WTC11 (cell line): Measurements from ENCODE around the gene RABGGTA. TPM values are rescaled to one million over a fixed set of nuclear protein-coding genes. Genes with fewer than 3 reads are reported as not detected.

Experiments
- ATAC-seq: fragments of 200-7000 bp; cut with Tn5 transposase; 2 replicates; pipeline ENCODE4 v1.10.0; 2021; ENCODE audit warnings: mild to moderate bottlenecking, moderate library complexity
- CTCF ChIA-PET: fragments of 300-600 bp; sonication (Branson Sonifier 250); formaldehyde crosslinking; loops from one replicate; lab custom pipeline; 2021; ENCODE audit warnings: antibody characterized with exemption; lab: Charles Lee
- POLR2A ChIA-PET: fragments of 350-600 bp; sonication (Branson Sonifier 250); formaldehyde crosslinking; loops from one replicate; lab custom pipeline; 2021; ENCODE audit warnings: antibody characterized with exemption; lab: Charles Lee
- DNase-seq: peaks from one replicate; pipeline ENCODE4 v3.0.0; 2021; ENCODE audit warnings: low spot score
- H3K27ac Mint-ChIP-seq: 2 replicates; pipeline ENCODE4 v1.8.0; 2021; ENCODE audit warnings: mixed read lengths
- H3K27me3 Mint-ChIP-seq: 2 replicates; pipeline ENCODE4 v1.8.0; 2021; ENCODE audit warnings: low read depth, mild to moderate bottlenecking, moderate library complexity, mixed read lengths
- H3K36me3 Mint-ChIP-seq: 2 replicates; pipeline ENCODE4 v1.8.0; 2021; ENCODE audit warnings: mixed read lengths
- H3K4me1 Mint-ChIP-seq: 2 replicates; pipeline ENCODE4 v1.8.0; 2022; ENCODE audit warnings: mixed read lengths
- H3K4me3 Mint-ChIP-seq: 2 replicates; pipeline ENCODE4 v1.8.0; 2021; ENCODE audit warnings: mild to moderate bottlenecking, moderate library complexity, mixed read lengths
- H3K9me3 Mint-ChIP-seq: 2 replicates; pipeline ENCODE4 v1.8.0; 2021; ENCODE audit warnings: mixed read lengths
- CREM ChIP-seq: sonication (generic); formaldehyde crosslinking; IDR thresholded peaks from 2 replicates; pipeline ENCODE4 v1.8.1; 2022; ENCODE audit warnings: mild to moderate bottlenecking, missing genetic modification reagents, moderate library complexity
- E2F4 ChIP-seq: sonication (generic); formaldehyde crosslinking; IDR thresholded peaks from 2 replicates; pipeline ENCODE4 v1.8.1; 2022; ENCODE audit warnings: low read depth, mild to moderate bottlenecking, moderate library complexity, missing genetic modification reagents, borderline replicate concordance
- ERG ChIP-seq: fragments of 250-450 bp; sonication (Bioruptor Pico); IDR thresholded peaks from 2 replicates; pipeline ENCODE4 v1.8.0; 2021; ENCODE audit warnings: mild to moderate bottlenecking
- ESRRA ChIP-seq: sonication (generic); formaldehyde crosslinking; IDR thresholded peaks from 2 replicates; pipeline ENCODE4 v1.8.1; 2022; ENCODE audit warnings: mild to moderate bottlenecking, missing genetic modification reagents, borderline replicate concordance
- FOXK1 ChIP-seq: sonication (generic); formaldehyde crosslinking; IDR thresholded peaks from 2 replicates; pipeline ENCODE4 v1.8.0; 2022; ENCODE audit warnings: mild to moderate bottlenecking, moderate library complexity, missing genetic modification reagents
- GTF2I ChIP-seq: fragments of 250-450 bp; sonication (Bioruptor Pico); conservative IDR thresholded peaks from 2 replicates; pipeline ENCODE4 v1.4.0; 2021; ENCODE audit warnings: mild to moderate bottlenecking
- NFATC4 ChIP-seq: fragments of 250-450 bp; sonication (Bioruptor Pico); IDR thresholded peaks from 2 replicates; pipeline ENCODE4 v1.9.0; 2021; ENCODE audit warnings: mild to moderate bottlenecking
- NR2C2 ChIP-seq: sonication (generic); formaldehyde crosslinking; IDR thresholded peaks from 2 replicates; pipeline ENCODE4 v1.8.0; 2022; ENCODE audit warnings: mild to moderate bottlenecking, missing genetic modification reagents
- RELA ChIP-seq: sonication (generic); formaldehyde crosslinking; IDR thresholded peaks from 2 replicates; pipeline ENCODE4 v1.8.1; 2022; ENCODE audit warnings: missing genetic modification reagents, mild to moderate bottlenecking, borderline replicate concordance
- SP1 ChIP-seq: sonication (generic); formaldehyde crosslinking; conservative IDR thresholded peaks from 2 replicates; pipeline ENCODE4 v1.8.1; 2022; ENCODE audit warnings: missing genetic modification reagents
- TP53 ChIP-seq: sonication (generic); formaldehyde crosslinking; IDR thresholded peaks from 2 replicates; pipeline ENCODE4 v1.8.1; 2023; ENCODE audit warnings: mild to moderate bottlenecking, missing genetic modification reagents
- USF1 ChIP-seq: sonication (generic); formaldehyde crosslinking; IDR thresholded peaks from 2 replicates; pipeline ENCODE4 v1.8.0; 2022; ENCODE audit warnings: mild to moderate bottlenecking, missing genetic modification reagents
- ZBTB43 ChIP-seq: sonication (generic); formaldehyde crosslinking; IDR thresholded peaks from 2 replicates; pipeline ENCODE4 v1.8.1; 2023; ENCODE audit warnings: mild to moderate bottlenecking, missing genetic modification reagents
- ZNF121 ChIP-seq: sonication (generic); formaldehyde crosslinking; IDR thresholded peaks from 2 replicates; pipeline ENCODE4 v1.8.0; 2023; ENCODE audit warnings: missing genetic modification reagents
- ZSCAN18 ChIP-seq: fragments of 250-450 bp; sonication (Bioruptor Pico); IDR thresholded peaks from 2 replicates; pipeline ENCODE4 v2.1.2; 2022; ENCODE audit warnings: mild to moderate bottlenecking, moderate library complexity
- total RNA-seq: library from RNA; stranded (reverse); gene quantifications from 3 replicates; pipeline ENCODE4 v1.2.3, GENCODE V29; 2021
- TF ChIP-seq, protein P1 (sequence below): sonication (generic); formaldehyde crosslinking; conservative IDR thresholded peaks from 2 replicates; pipeline ENCODE4 v1.8.1; 2023; ENCODE audit warnings: mild to moderate bottlenecking, low read depth, missing genetic modification reagents, moderate library complexity

RABGGTA gene
- total RNA-seq, 1 experiment from 2014 or later: 27.1 TPM

DNA sequence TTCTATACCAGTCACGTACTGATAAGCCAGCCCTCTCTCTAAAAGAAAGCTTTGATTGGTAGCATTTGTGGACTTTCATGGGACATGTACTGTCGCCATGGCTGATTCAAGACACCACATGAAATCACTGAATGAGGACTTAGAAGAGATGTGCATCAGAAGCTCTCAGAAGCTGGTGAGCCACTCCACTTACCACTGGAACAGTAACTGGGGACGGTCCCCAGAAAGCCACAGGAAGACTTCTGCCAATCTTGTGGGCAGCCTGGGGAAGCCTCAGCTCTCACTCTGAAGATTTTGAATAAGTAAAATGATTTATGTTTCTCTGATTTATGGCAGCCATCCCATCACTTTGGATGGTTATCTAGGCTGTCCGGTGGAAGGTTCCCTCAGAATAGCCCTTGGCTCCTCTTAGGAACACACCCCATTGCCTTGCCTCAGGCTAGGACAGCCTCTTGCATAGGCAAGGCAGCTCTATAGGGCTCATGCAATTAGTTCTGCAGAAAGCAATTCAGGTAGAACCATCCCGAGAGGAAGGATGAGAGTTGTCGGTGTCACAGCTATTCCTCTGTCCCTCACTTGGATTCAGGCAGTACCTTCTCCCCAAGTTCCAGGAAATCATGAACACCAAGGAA is 18.4 kb upstream of the RABGGTA start:
- CTCF ChIA-PET: interaction anchor here (1.8 kb wide), 1 partner anchor 74 kb away, joined by 3 read pairs; the partner anchor contains the start of gene MDP1

DNA sequence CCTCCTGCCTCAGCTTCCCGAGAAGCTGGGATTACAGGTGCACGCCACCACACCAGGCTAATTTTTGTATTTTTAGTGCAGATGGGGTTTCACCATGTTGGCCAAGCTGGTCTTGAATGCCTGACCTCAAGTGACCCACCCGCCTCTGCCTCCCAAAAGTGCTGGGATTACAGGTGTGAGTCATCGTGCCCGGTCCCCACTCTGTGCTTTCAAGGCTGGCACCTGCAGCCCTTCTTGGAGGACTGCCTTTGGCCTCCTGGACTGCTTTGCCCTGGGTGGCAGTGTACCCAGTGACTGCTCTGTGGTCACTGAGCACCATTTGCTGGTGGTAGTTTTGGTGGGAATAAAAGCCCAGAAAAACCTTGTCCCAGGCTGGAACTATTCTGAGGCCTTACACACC is 15.6 kb upstream of the RABGGTA start:
- POLR2A ChIA-PET: no interaction called here
- H3K9me3 Mint-ChIP-seq: no peaks in the 10 kb centered on the region
- CTCF ChIA-PET: interaction anchor here (1.0 to 1.3 kb wide), 2 partner anchors 11 to 21 kb away, joined by 3 to 4 read pairs; partner anchors contain the start of gene CIDEB
- no peak overlapping the region for H3K4me3 Mint-ChIP-seq
- TF ChIP-seq GTF2I (no peak), NR2C2 (no peak), SP1 (CRISPR knock-in tag) (no peak), ZBTB43 (no peak), ZNF121 (CRISPR knock-in tag) (no peak), NFATC4 (no peak)
- H3K4me1 Mint-ChIP-seq: no peaks in the 10 kb centered on the region
- ATAC-seq (no peak), DNase-seq (no peak)
- no peak overlapping the region for H3K27ac Mint-ChIP-seq
- H3K36me3 Mint-ChIP-seq: no peaks in the 10 kb centered on the region
- H3K27me3 Mint-ChIP-seq: no peaks in the 10 kb centered on the region

More for the DNA sequence above, 18.4 kb upstream of the RABGGTA start:
- POLR2A ChIA-PET: no interaction called here
- DNase-seq (no peak), ATAC-seq (no peak)
- no peaks in the 10 kb centered on the region for H3K36me3 Mint-ChIP-seq
- no peak for TF ChIP-seq ERG
- TF ChIP-seq, protein P1, sequence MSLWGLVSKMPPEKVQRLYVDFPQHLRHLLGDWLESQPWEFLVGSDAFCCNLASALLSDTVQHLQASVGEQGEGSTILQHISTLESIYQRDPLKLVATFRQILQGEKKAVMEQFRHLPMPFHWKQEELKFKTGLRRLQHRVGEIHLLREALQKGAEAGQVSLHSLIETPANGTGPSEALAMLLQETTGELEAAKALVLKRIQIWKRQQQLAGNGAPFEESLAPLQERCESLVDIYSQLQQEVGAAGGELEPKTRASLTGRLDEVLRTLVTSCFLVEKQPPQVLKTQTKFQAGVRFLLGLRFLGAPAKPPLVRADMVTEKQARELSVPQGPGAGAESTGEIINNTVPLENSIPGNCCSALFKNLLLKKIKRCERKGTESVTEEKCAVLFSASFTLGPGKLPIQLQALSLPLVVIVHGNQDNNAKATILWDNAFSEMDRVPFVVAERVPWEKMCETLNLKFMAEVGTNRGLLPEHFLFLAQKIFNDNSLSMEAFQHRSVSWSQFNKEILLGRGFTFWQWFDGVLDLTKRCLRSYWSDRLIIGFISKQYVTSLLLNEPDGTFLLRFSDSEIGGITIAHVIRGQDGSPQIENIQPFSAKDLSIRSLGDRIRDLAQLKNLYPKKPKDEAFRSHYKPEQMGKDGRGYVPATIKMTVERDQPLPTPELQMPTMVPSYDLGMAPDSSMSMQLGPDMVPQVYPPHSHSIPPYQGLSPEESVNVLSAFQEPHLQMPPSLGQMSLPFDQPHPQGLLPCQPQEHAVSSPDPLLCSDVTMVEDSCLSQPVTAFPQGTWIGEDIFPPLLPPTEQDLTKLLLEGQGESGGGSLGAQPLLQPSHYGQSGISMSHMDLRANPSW (CRISPR knock-in tag): no peak
- TF ChIP-seq TP53 (CRISPR knock-in tag): no peak
- no peak for TF ChIP-seq CREM
- TF ChIP-seq FOXK1 (CRISPR knock-in tag): no peak
- TF ChIP-seq E2F4 (CRISPR knock-in tag): no peak
- no peak for TF ChIP-seq ZSCAN18 (CRISPR knock-in tag)
- no peak for TF ChIP-seq USF1 (CRISPR knock-in tag)
- TF ChIP-seq GTF2I: no peak
- TF ChIP-seq ESRRA: no peak
- TF ChIP-seq RELA (CRISPR knock-in tag): no peak
- no peaks in the 10 kb centered on the region for H3K9me3 Mint-ChIP-seq
- no peak overlapping the region for H3K4me3 Mint-ChIP-seq
- no peak overlapping the region for H3K27ac Mint-ChIP-seq
- no peaks in the 10 kb centered on the region for H3K4me1 Mint-ChIP-seq
- no peaks in the 10 kb centered on the region for H3K27me3 Mint-ChIP-seq
